Mucosa of rectum (tissue), 2 donors: Measurements from ENCODE around the gene C1orf94.

Experiments used
- H3K27ac ChIP-seq, 2 donors: one replicate each; pipeline ENCODE4 v1.7.0; 2013; ENCODE audit warnings: inconsistent platforms in 2 of 2, low read depth in 2 of 2, low read length in 2 of 2
- H3K27me3 ChIP-seq, 2 donors: one replicate each; pipeline ENCODE4 v1.7.0; 2013; ENCODE audit warnings: low read length in 2 of 2; ENCODE audit not compliant: control insufficient read depth in 2 of 2, insufficient read depth in 2 of 2
- H3K36me3 ChIP-seq, 2 donors: one replicate each; pipeline ENCODE4 v1.7.0; 2013; ENCODE audit warnings: low read length in 2 of 2; ENCODE audit not compliant: control insufficient read depth in 2 of 2, insufficient read depth in 2 of 2
- H3K4me1 ChIP-seq, 2 donors: one replicate each; pipeline ENCODE4 v1.7.0; 2013; ENCODE audit warnings: low read length in 2 of 2, mild to moderate bottlenecking in 1 of 2; ENCODE audit not compliant: control insufficient read depth in 2 of 2, insufficient read depth in 2 of 2
- H3K4me3 ChIP-seq, 2 donors: one replicate each; pipeline ENCODE4 v1.7.0; 2013; ENCODE audit warnings: low read length in 2 of 2
- H3K9ac ChIP-seq, 2 donors: one replicate each; pipeline ENCODE4 v1.7.0; 2013; ENCODE audit warnings: low read length in 2 of 2, low read depth in 1 of 2, mild to moderate bottlenecking in 1 of 2
- H3K9me3 ChIP-seq, 2 donors: one replicate each; pipeline ENCODE4 v1.7.0; 2013; ENCODE audit warnings: low read length in 2 of 2; ENCODE audit not compliant: control insufficient read depth in 2 of 2
- donor health status: healthy.
- donor health status: Normal muscosa, but diverticular disease.

Gene C1orf94

GRCh38 chr1:34250342-34250741 lies 73.6 kb downstream of the C1orf94 start:
- Histone ChIP-seq H3K9me3 (no peaks in the 10 kb centered on the region), H3K27ac (no peak overlapping the region), H3K27me3 (peaks cover 0 to 2% of the 10 kb centered on the region in 2 donors), H3K4me1 (no peaks in the 10 kb centered on the region), H3K36me3 (no peaks in the 10 kb centered on the region), H3K9ac (no peak overlapping the region), H3K4me3 (no peak overlapping the region)

DNA sequence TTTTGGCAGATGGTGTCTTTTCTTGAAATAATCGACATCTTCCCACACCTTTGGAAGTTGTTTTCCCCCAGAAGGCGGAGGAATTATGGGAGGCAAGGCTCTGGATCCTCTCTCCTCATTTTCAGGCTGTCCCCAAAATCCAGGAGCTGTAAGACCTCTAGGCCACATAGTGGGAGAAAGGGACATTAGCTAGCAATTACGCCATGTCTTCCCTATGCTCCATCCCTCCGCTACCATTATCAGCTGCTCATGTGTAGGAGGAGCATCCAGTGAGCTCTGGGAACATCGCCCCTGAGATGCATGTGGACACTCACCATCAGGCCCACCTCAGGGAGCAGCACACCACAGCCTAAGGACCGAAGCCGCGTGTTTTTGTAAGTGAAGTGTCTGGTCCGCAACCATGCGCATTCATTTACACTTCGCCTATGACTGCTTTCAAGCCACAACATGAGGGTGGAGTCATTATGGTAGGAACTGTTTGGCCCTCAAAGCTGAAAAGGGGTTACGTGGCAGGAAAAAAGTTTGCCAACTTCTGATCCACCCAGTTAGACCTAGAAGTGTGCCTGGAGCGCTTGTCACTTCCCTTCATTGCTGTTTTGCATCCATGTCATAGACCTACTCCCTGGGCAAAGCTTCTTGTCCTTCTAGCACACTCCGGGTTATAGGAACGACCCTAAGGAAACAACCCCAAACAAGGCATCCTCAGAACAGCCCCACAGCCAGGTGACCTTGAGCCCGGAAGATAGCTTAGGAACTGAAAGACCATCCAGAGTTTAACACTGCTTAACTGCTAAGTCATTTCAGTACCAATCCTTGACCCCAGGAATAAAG lies 85.5 kb downstream of the C1orf94 start:
- Histone ChIP-seq H3K27ac (no peak overlapping the region), H3K27me3 (peaks cover 0 to 3% of the 10 kb centered on the region in 2 donors), H3K9me3 (no peaks in the 10 kb centered on the region), H3K36me3 (no peaks in the 10 kb centered on the region), H3K9ac (no peak overlapping the region), H3K4me3 (no peak overlapping the region), H3K4me1 (no peaks in the 10 kb centered on the region)

DNA sequence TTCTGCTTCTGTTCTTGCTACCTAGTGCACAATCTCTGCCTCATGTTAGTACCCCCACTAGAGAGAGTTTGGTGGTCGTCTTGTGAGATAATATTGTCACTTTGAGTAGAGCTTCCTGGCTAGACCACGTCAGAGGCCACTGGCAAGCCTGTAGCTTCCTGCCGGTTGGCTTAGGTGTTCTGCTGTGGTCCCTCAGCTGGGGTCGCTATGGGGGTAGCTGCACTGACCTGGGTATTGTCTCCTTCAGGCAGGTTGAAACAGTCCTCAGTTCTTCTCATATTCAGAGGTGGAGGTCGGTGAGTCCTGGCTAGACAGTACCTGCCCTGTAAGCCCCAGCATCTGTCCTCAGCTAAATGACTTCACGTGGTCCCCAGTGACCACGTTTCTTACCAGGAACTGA lies 86.2 kb downstream of the C1orf94 start:
- Histone ChIP-seq H3K27me3 (peaks cover 0 to 3% of the 10 kb centered on the region in 2 donors), H3K27ac (no peak overlapping the region), H3K9me3 (no peaks in the 10 kb centered on the region), H3K4me1 (no peaks in the 10 kb centered on the region), H3K9ac (no peak overlapping the region), H3K4me3 (no peak overlapping the region), H3K36me3 (no peaks in the 10 kb centered on the region)

- no peaks in the 10 kb centered on the region for H3K36me3 ChIP-seq
- H3K27me3 ChIP-seq = peaks cover 0 to 3% of the 10 kb centered on the region in 2 donors
- no peak overlapping the region for H3K9ac ChIP-seq
- no peaks in the 10 kb centered on the region for H3K4me1 ChIP-seq
- no peak overlapping the region for H3K27ac ChIP-seq
- H3K9me3 ChIP-seq = no peaks in the 10 kb centered on the region
- no peak overlapping the region for H3K4me3 ChIP-seq
Measured at GRCh38 chr1:34263406-34263805, 86.7 kb downstream of the C1orf94 start.

DNA sequence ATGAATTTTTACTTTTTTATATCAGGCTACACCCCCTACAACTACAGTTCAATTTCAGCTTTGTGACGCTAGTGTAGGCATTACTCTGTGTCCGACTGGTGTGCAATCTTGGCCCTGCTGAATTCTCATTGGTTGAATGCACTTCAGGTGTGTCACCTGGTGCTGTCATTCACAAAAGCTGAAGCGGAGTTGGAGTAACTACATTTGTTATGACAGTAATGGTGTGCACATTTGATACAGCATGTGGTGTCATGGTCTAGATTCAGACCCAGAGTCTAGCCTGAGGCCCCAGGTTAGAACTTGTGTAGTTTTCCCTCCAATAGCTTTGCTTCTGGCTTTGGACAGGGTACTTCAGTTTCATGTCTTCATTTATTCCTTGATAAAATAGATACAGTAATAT lies 88.7 kb downstream of the C1orf94 start:
- Histone ChIP-seq H3K4me1 (no peaks in the 10 kb centered on the region), H3K27ac (no peak overlapping the region), H3K36me3 (no peaks in the 10 kb centered on the region), H3K9ac (no peak overlapping the region), H3K27me3 (peaks cover 0 to 3% of the 10 kb centered on the region in 2 donors), H3K4me3 (no peak overlapping the region), H3K9me3 (no peaks in the 10 kb centered on the region)

- Histone ChIP-seq H3K9ac (no peak overlapping the region), H3K4me3 (no peak overlapping the region), H3K27me3 (peaks cover 0 to 3% of the 10 kb centered on the region in 2 donors), H3K36me3 (no peaks in the 10 kb centered on the region), H3K9me3 (no peaks in the 10 kb centered on the region), H3K4me1 (no peaks in the 10 kb centered on the region), H3K27ac (no peak overlapping the region)
Measured at GRCh38 chr1:34266127-34266951, 89.6 kb downstream of the C1orf94 start.

GRCh38 chr1:34267326-34267725 lies 90.6 kb downstream of the C1orf94 start:
- Histone ChIP-seq H3K27me3 (peaks cover 0 to 3% of the 10 kb centered on the region in 2 donors), H3K9me3 (no peaks in the 10 kb centered on the region), H3K4me1 (no peaks in the 10 kb centered on the region), H3K4me3 (no peak overlapping the region), H3K9ac (no peak overlapping the region), H3K27ac (no peak overlapping the region), H3K36me3 (no peaks in the 10 kb centered on the region)

- Histone ChIP-seq H3K4me1 (no peaks in the 10 kb centered on the region), H3K27me3 (peaks cover 0 to 3% of the 10 kb centered on the region in 2 donors), H3K4me3 (no peak overlapping the region), H3K36me3 (no peaks in the 10 kb centered on the region), H3K9me3 (no peaks in the 10 kb centered on the region), H3K9ac (no peak overlapping the region), H3K27ac (no peak overlapping the region)
Measured at GRCh38 chr1:34268311-34268954, 91.7 kb downstream of the C1orf94 start.
